HepG2 (cell line): Measurements from ENCODE around the gene INHBC. TPM values are rescaled to one million over a fixed set of nuclear protein-coding genes. Genes with fewer than 3 reads are reported as not detected.
A peak's percentile ranks its signal among the peaks of the same experiment; 100 is the strongest.

Experiments used
- ARNTL ChIP-seq: sonication (generic); formaldehyde crosslinking; IDR thresholded peaks from 2 replicates; pipeline ENCODE4 v1.4.0; 2020; ENCODE audit warnings: mild to moderate bottlenecking, missing genetic modification reagents
- ATF1 ChIP-seq: IDR thresholded peaks from 2 replicates; pipeline ENCODE4 v1.6.1; 2016; ENCODE audit warnings: mild to moderate bottlenecking, control low read depth
- ATF4 ChIP-seq, 2 experiments: fragments of 450-650 bp in 1 of 2; sonication (generic) in 1 of 2; formaldehyde crosslinking; IDR thresholded peaks; 2 replicates each; pipeline versions ENCODE4 v1.5.0 to v1.8.0; 2020 to 2022; ENCODE audit warnings: mild to moderate bottlenecking in 1 of 2, missing genetic modification reagents in 1 of 2
- HBP1 ChIP-seq: IDR thresholded peaks from 2 replicates; pipeline ENCODE4 v1.6.1; 2016; ENCODE audit warnings: low read depth, control low read depth
- IRF1 ChIP-seq: sonication (generic); formaldehyde crosslinking; IDR thresholded peaks from 2 replicates; pipeline ENCODE4 v1.4.0; 2020; ENCODE audit warnings: low read depth, mild to moderate bottlenecking, missing genetic modification reagents
- KLF15 ChIP-seq: sonication (generic); formaldehyde crosslinking; IDR thresholded peaks from 2 replicates; pipeline ENCODE4 v1.8.1; 2023; ENCODE audit warnings: borderline replicate concordance, mild to moderate bottlenecking, inconsistent platforms, missing genetic modification reagents, mixed read lengths
- NFKB2 ChIP-seq: sonication (generic); formaldehyde crosslinking; IDR thresholded peaks from 2 replicates; pipeline ENCODE4 v1.4.0; 2020; ENCODE audit warnings: missing genetic modification reagents, borderline replicate concordance
- NONO ChIP-seq, 2 experiments: fragments of 450-650 bp in 1 of 2; sonication (generic) in 1 of 2; formaldehyde crosslinking in 1 of 2; IDR thresholded peaks in 1 of 2; conservative IDR thresholded peaks in 1 of 2; 2 replicates each; pipeline versions ENCODE4 v1.6.1 to v1.8.0; 2017 to 2022; ENCODE audit warnings: mild to moderate bottlenecking in 1 of 2, missing genetic modification reagents in 1 of 2, moderate library complexity in 1 of 2
- NPAS2 ChIP-seq: sonication (generic); formaldehyde crosslinking; IDR thresholded peaks from 2 replicates; pipeline ENCODE4 v1.8.0; 2022; ENCODE audit warnings: mild to moderate bottlenecking, missing genetic modification reagents, borderline replicate concordance
- ONECUT2 ChIP-seq: sonication (generic); formaldehyde crosslinking; IDR thresholded peaks from 2 replicates; pipeline ENCODE4 v1.4.0; 2020; ENCODE audit warnings: missing genetic modification reagents
- SRSF4 ChIP-seq: fragments of 200-400 bp; formaldehyde crosslinking; IDR thresholded peaks from one replicate; pipeline ENCODE4 v1.6.1; 2018; ENCODE audit warnings: mild to moderate bottlenecking, low read depth, low read length, moderate library complexity; ENCODE audit not compliant: poor library complexity, severe bottlenecking
- SRSF9 ChIP-seq: fragments of 200-400 bp; formaldehyde crosslinking; IDR thresholded peaks from 2 replicates; pipeline ENCODE4 v1.6.1; 2018; ENCODE audit warnings: borderline replicate concordance, mild to moderate bottlenecking, low read depth, low read length; ENCODE audit not compliant: insufficient read depth, poor library complexity, severe bottlenecking
- ZBTB3 ChIP-seq: sonication (generic); formaldehyde crosslinking; IDR thresholded peaks from 2 replicates; pipeline ENCODE4 v1.4.0; 2020; ENCODE audit warnings: low read depth, mild to moderate bottlenecking, moderate library complexity, missing genetic modification reagents, borderline replicate concordance
- ZBTB43 ChIP-seq: sonication (generic); formaldehyde crosslinking; conservative IDR thresholded peaks from 2 replicates; pipeline ENCODE4 v1.4.0; 2020; ENCODE audit warnings: missing genetic modification reagents
- ZFP91 ChIP-seq: sonication (generic); formaldehyde crosslinking; IDR thresholded peaks from 2 replicates; pipeline ENCODE4 v1.9.0; 2022; ENCODE audit warnings: missing genetic modification reagents, mild to moderate bottlenecking, borderline replicate concordance
- ZNF34 ChIP-seq: sonication (generic); formaldehyde crosslinking; IDR thresholded peaks from 2 replicates; pipeline ENCODE4 v1.4.0; 2020; ENCODE audit warnings: mild to moderate bottlenecking, missing genetic modification reagents, borderline replicate concordance
- ZNF713 ChIP-seq: sonication (generic); formaldehyde crosslinking; IDR thresholded peaks from 2 replicates; pipeline ENCODE4 v1.4.0; 2020; ENCODE audit warnings: mild to moderate bottlenecking, missing genetic modification reagents
- ZXDC ChIP-seq: sonication (generic); formaldehyde crosslinking; IDR thresholded peaks from 2 replicates; pipeline ENCODE4 v1.5.0; 2020; ENCODE audit warnings: mild to moderate bottlenecking, missing genetic modification reagents
- polyA plus RNA-seq, 8 experiments: library from polyadenylated mRNA; depleted of rRNA in 3 of 8; stranded (reverse) in 7 of 8; unstranded in 1 of 8; fragments of >200 nt; fragmentation: Illumina TruSeq in 4 of 8; extraction: Trizol in 4 of 8; gene quantifications; 2 replicates each; pipeline versions ENCODE4 v1.2.1 to v1.2.3, GENCODE V29; 2011 to 2016; ENCODE audit warnings: low read depth in 4 of 8, missing spikeins in 1 of 8, mixed read lengths in 1 of 8; ENCODE audit not compliant: insufficient read depth in 1 of 8
- total RNA-seq, 5 experiments: library from RNA; depleted of rRNA; stranded (reverse); fragments of >200 nt; fragmentation: Illumina TruSeq; extraction: Trizol; gene quantifications; 2 replicates each; pipeline ENCODE4 v1.2.3, GENCODE V29; 2016; ENCODE audit warnings: low read depth in 1 of 5

INHBC gene
- total and polyA plus RNA-seq, 2 of the 13 experiments (the other 11 are each of a cell fraction or from before 2014, with no cell fraction given): 1.8 to 13.8 TPM

- peak; percentile 72; the same call in 1 of the 2 replicates for TF ChIP-seq ATF1 (CRISPR knock-in tag)
- no peak for TF ChIP-seq ZNF713 (CRISPR knock-in tag)
- no peak for TF ChIP-seq ATF4 (CRISPR knock-in tag; IDR thresholded peaks at IDR 0.05)
- TF ChIP-seq KLF15 (CRISPR knock-in tag): no peak
- no peak for TF ChIP-seq SRSF4
- TF ChIP-seq ONECUT2 (CRISPR knock-in tag): no peak
- TF ChIP-seq ZXDC (CRISPR knock-in tag): no peak
- TF ChIP-seq ZBTB3 (CRISPR knock-in tag): no peak
- no peak for TF ChIP-seq NPAS2
- no peak for TF ChIP-seq ZBTB43 (CRISPR knock-in tag)
- no peak for TF ChIP-seq NFKB2 (CRISPR knock-in tag)
- TF ChIP-seq IRF1 (CRISPR knock-in tag): no peak
- TF ChIP-seq ZFP91 (CRISPR knock-in tag): peak; percentile 68; the same call in 1 of the 2 replicates
- no peak for TF ChIP-seq SRSF9
- no peak for TF ChIP-seq NONO (IDR thresholded peaks at IDR 0.05)
- no peak; the same call in 1 of the 2 replicates for TF ChIP-seq NONO (CRISPR knock-in tag; conservative IDR thresholded peaks at IDR 0.05)
- TF ChIP-seq HBP1 (CRISPR knock-in tag): no peak
- TF ChIP-seq ZNF34 (CRISPR knock-in tag): no peak
- TF ChIP-seq ARNTL (CRISPR knock-in tag): no peak
Observed at GRCh38 chr12:57459055-57459749, 24.6 kb downstream of the INHBC start (continued).
